ENCODE data around the gene CAMK2G.

GRCh38 chr10:73890261-73890660, 15.9 kb upstream of the CAMK2G start:
- TF ChIP-seq CTCF (IDR thresholded peaks at IDR 0.05) (no peak), POLR2A (IDR thresholded peaks at IDR 0.05) (no peak)
